ENCODE results near the gene JAZF1.

DNA sequence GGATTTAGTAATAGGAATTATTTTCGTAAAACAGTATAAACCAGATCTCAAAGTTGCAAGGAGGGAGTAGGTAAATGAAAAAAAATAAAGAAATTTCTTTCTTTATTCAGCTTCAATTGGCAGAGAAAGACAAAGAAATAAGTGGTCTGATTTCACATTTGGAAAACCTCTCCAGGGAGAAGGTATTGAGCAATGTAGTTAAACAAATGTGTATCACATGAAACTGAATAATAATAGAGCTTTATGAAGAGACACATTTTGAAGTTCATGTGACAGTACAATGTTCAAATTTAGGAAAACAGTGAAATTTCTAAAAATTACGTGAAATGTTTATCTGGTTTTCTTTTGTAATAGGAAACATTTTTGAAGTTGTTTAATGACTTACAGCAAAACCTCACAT, 377.6 kb downstream of the JAZF1 start:
- TF ChIP-seq YY1 (IDR thresholded peaks at IDR 0.05; ENCODE audit: insufficient read depth, insufficient read length) (no peak), ZNF274 (IDR thresholded peaks at IDR 0.05; ENCODE audit: low read depth, low read length) (no peak)
